H1 (cell line): ENCODE measurements around the gene CLPX. TPM values are rescaled to one million over a fixed set of nuclear protein-coding genes. Genes with fewer than 3 reads are reported as not detected.

Source experiments
- CTCF ChIA-PET: fragments of 300-600 bp; sonication (Branson Sonifier 250); formaldehyde crosslinking; loops from one replicate; lab custom pipeline; 2021; ENCODE audit not compliant: partially characterized antibody; lab: Charles Lee
- POLR2A ChIA-PET: fragments of 300-600 bp; sonication (Branson Sonifier 250); formaldehyde crosslinking; loops from one replicate; lab custom pipeline; 2021; ENCODE audit warnings: inconsistent platforms; ENCODE audit not compliant: partially characterized antibody; lab: Charles Lee
- DNase-seq, 2 experiments: peaks; one replicate each; pipeline versions ENCODE4 v3.0.0 to v3.0.0-alpha.2; 2010 to 2022; ENCODE audit warnings: low spot score in 2 of 2, low read depth in 1 of 2, mixed read lengths in 1 of 2
- FAIRE-seq: peaks from 2 replicates; lab custom pipeline; 2011; peaks lifted over from hg19 to GRCh38; lab: Jason Lieb, UNC
- H2AFZ ChIP-seq: 2 replicates; pipeline ENCODE4 v1.8.1; 2012; ENCODE audit warnings: low read length, inconsistent platforms
- H2AK5ac ChIP-seq: 2 replicates; pipeline ENCODE4 v1.6.1; 2013; ENCODE audit warnings: low read depth, low read length
- H2BK120ac ChIP-seq: replicated peaks from 2 replicates; pipeline ENCODE3; 2013; ENCODE audit warnings: low read depth, low read length, inconsistent platforms
- H2BK12ac ChIP-seq: 2 replicates; pipeline ENCODE4 v1.6.1; 2013; ENCODE audit warnings: low read depth, low read length
- H2BK15ac ChIP-seq: 2 replicates; pipeline ENCODE4 v1.6.1; 2013; ENCODE audit warnings: low read length
- H2BK20ac ChIP-seq: 2 replicates; pipeline ENCODE4 v1.6.1; 2013; ENCODE audit warnings: low read length
- H2BK5ac ChIP-seq: 2 replicates; pipeline ENCODE4 v1.6.1; 2013; ENCODE audit warnings: low read depth, low read length
- H3K14ac ChIP-seq: 2 replicates; pipeline ENCODE4 v1.6.1; 2013; ENCODE audit warnings: inconsistent platforms; ENCODE audit not compliant: insufficient read length
- H3K18ac ChIP-seq: 2 replicates; pipeline ENCODE4 v1.6.1; 2013; ENCODE audit warnings: low read length; ENCODE audit errors: extremely low read depth
- H3K23ac ChIP-seq: 2 replicates; pipeline ENCODE4 v1.6.1; 2013; ENCODE audit warnings: inconsistent platforms; ENCODE audit not compliant: insufficient read length
- H3K23me2 ChIP-seq: 2 replicates; pipeline ENCODE4 v1.6.1; 2013; ENCODE audit warnings: low read depth, low read length
- H3K27ac ChIP-seq: 2 replicates; pipeline ENCODE4 v1.6.1; 2011; ENCODE audit warnings: low read depth, low read length, inconsistent platforms
- H3K27me3 ChIP-seq, 4 experiments: replicated peaks in 1 of 4; 1 replicate in 1 of 4; 2 replicates in 3 of 4; pipeline versions ENCODE4 v1.6.1 to v1.8.1; 2011 to 2013; ENCODE audit warnings: low read length in 3 of 4, mild to moderate bottlenecking in 3 of 4, inconsistent platforms in 2 of 4, mixed read lengths in 2 of 4, moderate library complexity in 1 of 4; ENCODE audit not compliant: control insufficient read depth in 3 of 4, insufficient read depth in 3 of 4; ENCODE audit errors: extremely low read depth in 1 of 4
- H3K36me3 ChIP-seq, 4 experiments: 2 replicates each; pipeline versions ENCODE4 v1.6.1 to v1.8.1; 2011 to 2013; ENCODE audit warnings: mild to moderate bottlenecking in 4 of 4, low read length in 3 of 4, moderate library complexity in 2 of 4, control low read depth in 1 of 4, inconsistent platforms in 1 of 4; ENCODE audit not compliant: insufficient read depth in 4 of 4, control insufficient read depth in 2 of 4
- H3K4ac ChIP-seq: replicated peaks from 2 replicates; pipeline ENCODE3; 2013; ENCODE audit warnings: low read length, low read depth, mixed read lengths, inconsistent platforms; ENCODE audit not compliant: insufficient read length
- H3K4me1 ChIP-seq, 4 experiments: replicated peaks in 1 of 4; 1 replicate in 1 of 4; 2 replicates in 3 of 4; pipeline versions ENCODE4 v1.6.1 to v1.8.1; 2011 to 2013; ENCODE audit warnings: low read length in 3 of 4, inconsistent platforms in 2 of 4, mixed read lengths in 1 of 4; ENCODE audit not compliant: insufficient read depth in 4 of 4, control insufficient read depth in 3 of 4
- H3K4me2 ChIP-seq, 2 experiments: 2 replicates each; pipeline versions ENCODE4 v1.6.1 to v1.8.1; 2011 to 2013; ENCODE audit warnings: low read depth in 2 of 2, low read length in 2 of 2, control low read depth in 1 of 2, inconsistent platforms in 1 of 2, mild to moderate bottlenecking in 1 of 2; ENCODE audit not compliant: insufficient read depth in 1 of 2
- H3K4me3 ChIP-seq, 4 experiments: fragments of 200-600, 300-600 bp in 1 of 4; sonication (generic), shearing (Covaris generic), sonication (Bioruptor Twin) in 1 of 4; 2 replicates each; pipeline versions ENCODE4 v1.5.1 to v1.8.1; 2011 to 2016; ENCODE audit warnings: low read length in 4 of 4, low read depth in 3 of 4, control low read depth in 2 of 4, inconsistent platforms in 2 of 4, mild to moderate bottlenecking in 2 of 4, mixed read lengths in 1 of 4, moderate library complexity in 1 of 4; ENCODE audit not compliant: insufficient read depth in 2 of 4; ENCODE audit errors: extremely low read depth in 1 of 4
- H3K56ac ChIP-seq: replicated peaks from 2 replicates; pipeline ENCODE3; 2013; ENCODE audit warnings: low read depth, mild to moderate bottlenecking, mixed read lengths, low read length, inconsistent platforms; ENCODE audit not compliant: insufficient read length
- H3K79me1 ChIP-seq: 2 replicates; pipeline ENCODE4 v1.6.1; 2013; ENCODE audit warnings: low read depth, low read length, control low read depth
- H3K79me2 ChIP-seq, 2 experiments: 2 replicates each; pipeline versions ENCODE4 v1.6.1 to v1.8.1; 2012 to 2013; ENCODE audit warnings: low read length in 2 of 2, mild to moderate bottlenecking in 2 of 2, inconsistent platforms in 1 of 2; ENCODE audit not compliant: insufficient read depth in 2 of 2, control insufficient read depth in 1 of 2
- H3K9ac ChIP-seq, 4 experiments: replicated peaks in 1 of 4; 1 replicate in 1 of 4; 2 replicates in 3 of 4; pipeline versions ENCODE4 v1.6.1 to v1.8.1; 2011 to 2013; ENCODE audit warnings: low read depth in 3 of 4, low read length in 3 of 4, control low read depth in 2 of 4, mild to moderate bottlenecking in 2 of 4, moderate library complexity in 2 of 4, inconsistent platforms in 1 of 4; ENCODE audit errors: extremely low read depth in 1 of 4
- H3K9me3 ChIP-seq, 2 experiments: 2 replicates each; pipeline versions ENCODE4 v1.6.1 to v1.8.1; 2012 to 2013; ENCODE audit warnings: mild to moderate bottlenecking in 2 of 2, moderate library complexity in 2 of 2, control low read depth in 1 of 2, inconsistent platforms in 1 of 2, low read depth in 1 of 2, low read length in 1 of 2, mixed read lengths in 1 of 2; ENCODE audit not compliant: insufficient read depth in 2 of 2
- H4K20me1 ChIP-seq, 2 experiments: replicated peaks in 1 of 2; 2 replicates each; pipeline versions ENCODE3 to v1.8.1; 2011 to 2013; ENCODE audit warnings: inconsistent platforms in 2 of 2, low read length in 2 of 2, mild to moderate bottlenecking in 1 of 2; ENCODE audit not compliant: insufficient read depth in 2 of 2, control insufficient read depth in 1 of 2
- H4K5ac ChIP-seq: 2 replicates; pipeline ENCODE4 v1.6.1; 2013; ENCODE audit warnings: low read length, low read depth, mixed read lengths, inconsistent platforms; ENCODE audit not compliant: insufficient read length
- H4K8ac ChIP-seq: 2 replicates; pipeline ENCODE4 v1.8.0; 2013; ENCODE audit warnings: mild to moderate bottlenecking, moderate library complexity, low read length, inconsistent platforms; ENCODE audit not compliant: insufficient read depth; ENCODE audit errors: extremely low read depth
- H4K91ac ChIP-seq: replicated peaks from 2 replicates; pipeline ENCODE3; 2013; ENCODE audit warnings: low read length, mixed read lengths, inconsistent platforms; ENCODE audit not compliant: insufficient read length
- PHF8 ChIP-seq: fragments of 200-600 bp; sonication (generic); conservative IDR thresholded peaks from 2 replicates; pipeline ENCODE4 v1.7.1; 2012; ENCODE audit warnings: low read depth, mild to moderate bottlenecking, inconsistent platforms, low read length, moderate library complexity
- POLR2A ChIP-seq, 2 experiments: IDR thresholded peaks; 1 replicate in 1 of 2; 2 replicates in 1 of 2; pipeline ENCODE4 v1.6.1; 2011; ENCODE audit warnings: low read depth in 2 of 2, low read length in 2 of 2, mild to moderate bottlenecking in 2 of 2; ENCODE audit errors: control extremely low read depth in 1 of 2
- TEAD4 ChIP-seq: IDR thresholded peaks from 2 replicates; pipeline ENCODE4 v1.6.1; 2012; ENCODE audit warnings: low read depth, low read length, inconsistent platforms, mixed read lengths
- WGBS, 2 experiments: shearing (Covaris generic) in 1 of 2; methylation state at CpG; one replicate each; pipeline versions ENCODE4 v1.1.6 to v1.1.7; 2013 to 2015; ENCODE audit warnings: low lambda C conversion rate in 2 of 2, mixed read lengths in 2 of 2, inconsistent platforms in 1 of 2, low coverage in 1 of 2, missing lambda C conversion rate in 1 of 2; ENCODE audit not compliant: insufficient replicate concordance in 2 of 2, insufficient coverage in 1 of 2, insufficient read length in 1 of 2; ENCODE audit errors: extremely low coverage in 1 of 2, missing lambda C conversion rate in 1 of 2; 5-methylcytosine and 5-hydroxymethylcytosine counted together
- polyA plus RNA-seq, 7 experiments: library from polyadenylated mRNA; depleted of rRNA in 3 of 7; stranded (reverse) in 5 of 7; unstranded in 2 of 7; fragments of >200 nt in 5 of 7; fragments of 200-250 nt in 2 of 7; gene quantifications; 1 replicate in 5 of 7; 2 replicates in 1 of 7; 4 replicates in 1 of 7; pipeline versions ENCODE4 v1.2.1 to v1.2.3, GENCODE V29; 2011 to 2013; ENCODE audit warnings: missing spikeins in 2 of 7, mixed read lengths in 2 of 7
- total RNA-seq: library from RNA; stranded (reverse); fragmentation: NEBNext Ultra II Directional; extraction: Animal tissue kit (Norgen Biotek cat#: 25700); gene quantifications from 2 replicates; pipeline ENCODE4 v1.2.1, GENCODE V29; 2021

CLPX gene
- total and polyA plus RNA-seq, 2 of the 8 experiments (the other 6 are each of a cell fraction or from before 2014, with no cell fraction given) = 10.5 to 53.6 TPM

DNA sequence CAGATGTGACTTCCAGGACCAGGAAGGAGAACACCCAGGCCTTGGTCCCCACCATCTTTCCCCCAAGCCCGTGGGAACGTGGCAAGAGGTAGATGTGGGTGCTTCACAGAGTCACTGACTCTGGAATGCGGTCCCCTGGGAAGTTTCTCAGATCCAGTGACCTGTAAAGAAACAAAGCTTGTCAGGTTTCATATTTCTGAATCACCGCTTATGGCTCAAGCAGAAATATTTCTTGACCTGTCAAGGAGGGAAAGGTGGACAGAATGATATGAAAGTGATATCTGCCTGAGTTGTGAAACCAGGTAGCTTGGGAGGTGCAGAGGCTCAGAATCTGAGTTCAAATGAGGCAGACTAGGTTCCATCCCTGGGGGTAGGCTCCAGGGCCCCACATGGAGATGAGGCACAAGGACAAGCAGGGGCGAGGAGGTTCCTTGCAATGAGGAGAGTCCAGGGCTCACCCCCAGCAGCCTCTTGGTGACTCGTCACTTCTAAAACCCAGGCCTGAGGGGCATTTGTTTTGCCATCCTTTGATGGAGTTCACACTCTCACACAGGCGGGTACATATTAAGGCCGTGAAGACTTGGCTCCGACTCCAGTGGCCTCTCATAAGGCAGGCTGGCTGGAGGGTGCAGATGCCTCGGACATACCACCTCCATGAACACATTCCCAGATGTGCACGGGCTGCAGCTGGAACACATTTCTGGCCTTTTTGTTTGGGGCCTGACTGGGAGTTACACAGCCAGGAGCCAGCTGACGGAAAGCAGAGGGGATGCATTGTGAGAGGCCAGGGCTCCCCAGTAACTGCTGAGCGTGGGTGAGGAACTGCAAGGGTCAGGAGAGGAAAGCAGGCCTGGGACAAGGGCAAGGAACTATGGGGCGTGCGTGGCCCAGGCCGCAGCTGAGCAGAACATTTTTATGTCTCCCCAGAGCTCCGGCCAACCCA lies 24.8 kb upstream of the CLPX start:
- DNase-seq = no peak
- Histone ChIP-seq H3K23ac (no peak overlapping the region), H3K4me2 (no peak overlapping the region), H3K4me3 (no peak overlapping the region), H2AFZ (no peak overlapping the region), H3K27me3 (no peaks in the 10 kb centered on the region; a peak in 1 of 7 replicates), H3K56ac (no peak overlapping the region), H2BK20ac (no peak overlapping the region), H4K8ac (no peak overlapping the region; the same call in 1 of the 2 replicates), H4K20me1 (peaks cover 0 to 2% of the 10 kb centered on the region in 2 experiments), H2BK5ac (no peak overlapping the region), H3K9me3 (no peaks in the 10 kb centered on the region), H3K18ac (no peak overlapping the region), H4K91ac (no peak overlapping the region), H3K79me2 (no peaks in the 10 kb centered on the region), H3K36me3 (no peaks in the 10 kb centered on the region), H3K4ac (no peak overlapping the region), H3K4me1 (peaks cover 0 to 4% (median 0%) of the 10 kb centered on the region in 4 experiments; a peak in 3 of 7 replicates), H2BK15ac (no peak overlapping the region), H3K9ac (no peak overlapping the region), H3K23me2 (no peaks in the 10 kb centered on the region), H4K5ac (no peak overlapping the region), H3K79me1 (no peaks in the 10 kb centered on the region), H3K27ac (no peak overlapping the region), H2BK12ac (no peak overlapping the region), H2AK5ac (no peak overlapping the region), H3K14ac (no peak overlapping the region), H2BK120ac (no peak overlapping the region)
- ChIA-PET POLR2A (interaction anchor here (0.9 to 2.0 kb wide), 3 partner anchors 25 to 95 kb away, joined by 3 to 6 read pairs (median 4); partner anchors contain the start of genes CLPX and RNU5B-1), CTCF (interaction anchor here (0.9 to 7.0 kb wide), 8 partner anchors 8 to 88 kb away, joined by 3 to 87 read pairs (median 24); no protein-coding TSS in a partner anchor)
- TF ChIP-seq PHF8 (no peak), TEAD4 (no peak), POLR2A (IDR thresholded peaks at IDR 0.05; ENCODE audit: control extremely low read depth in 1 of 2, low read depth in 2 of 2, low read length in 2 of 2) (no peak)
- WGBS, 2 experiments = 76% methylated on average over 17 of the region's 17 CpGs; no CpG with 5 or more reads in 1 of the 2 experiments
- no peak for FAIRE-seq
